ENCODE results near the gene PLSCR5. TPM values are rescaled to one million over a fixed set of nuclear protein-coding genes. Genes with fewer than 3 reads are reported as not detected.

PLSCR5 gene
- polyA plus RNA-seq, 1 experiment, result not detected

GRCh38 chr3:146611096-146611495 is 6.0 kb upstream of the PLSCR5 start:
- no peak overlapping the region for H3K4me3 ChIP-seq (ENCODE audit: low read depth, low read length)
- DNase-seq (ENCODE audit: low read depth), result no peak
- CTCF ChIA-PET, result no interaction called here
- no peak for TF ChIP-seq CTCF (IDR thresholded peaks at IDR 0.05; ENCODE audit: insufficient read depth, low read depth, low read length)
- H3K27me3 ChIP-seq (ENCODE audit: control insufficient read depth, insufficient read depth, low read length), result no peaks in the 10 kb centered on the region
- POLR2A ChIA-PET, result no interaction called here
- no peaks in the 10 kb centered on the region for H3K36me3 ChIP-seq (ENCODE audit: control insufficient read depth, insufficient read depth, low read length)

DNA sequence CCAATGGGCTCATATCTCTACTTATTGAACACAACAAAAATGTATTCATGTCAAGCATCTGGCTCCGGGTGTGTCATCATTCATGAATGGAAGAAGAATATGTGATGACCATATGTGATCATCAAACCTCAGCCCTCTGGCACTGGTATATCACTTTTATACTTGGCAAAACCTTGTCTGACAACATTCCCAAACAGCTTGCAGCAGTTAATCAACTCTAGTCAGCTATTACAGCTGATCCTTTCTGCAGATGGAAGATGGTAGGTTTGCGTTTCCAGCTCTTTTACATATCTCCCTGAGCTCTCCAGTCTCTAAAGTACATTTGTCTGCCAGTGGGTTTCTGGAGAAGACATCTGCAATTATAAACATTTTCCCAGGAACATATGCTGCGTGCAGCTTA is 6.6 kb downstream of the PLSCR5 start:
- Histone ChIP-seq H3K4me3 (ENCODE audit: low read depth, low read length) (no peak overlapping the region), H3K36me3 (ENCODE audit: control insufficient read depth, insufficient read depth, low read length) (no peaks in the 10 kb centered on the region), H3K27me3 (ENCODE audit: control insufficient read depth, insufficient read depth, low read length) (no peaks in the 10 kb centered on the region)
- TF ChIP-seq CTCF (IDR thresholded peaks at IDR 0.05; ENCODE audit: insufficient read depth, low read depth, low read length), result no peak
- CTCF ChIA-PET, result no interaction called here
- DNase-seq (ENCODE audit: low read depth), result no peak
- POLR2A ChIA-PET, result no interaction called here

GRCh38 chr3:146594843-146595482 is 10.2 kb downstream of the PLSCR5 start:
- Histone ChIP-seq H3K4me3 (ENCODE audit: low read depth, low read length) (no peak overlapping the region), H3K36me3 (ENCODE audit: control insufficient read depth, insufficient read depth, low read length) (no peaks in the 10 kb centered on the region), H3K27me3 (ENCODE audit: control insufficient read depth, insufficient read depth, low read length) (no peaks in the 10 kb centered on the region)
- POLR2A ChIA-PET, result no interaction called here
- TF ChIP-seq CTCF (IDR thresholded peaks at IDR 0.05; ENCODE audit: insufficient read depth, low read depth, low read length), result peak; percentile 35
- CTCF ChIA-PET, result interaction anchor here (0.7 to 1.7 kb wide), 7 partner anchors 11 to 1649 kb away, joined by 3 to 8 read pairs (median 3); no protein-coding TSS in a partner anchor
- DNase-seq (ENCODE audit: low read depth), result no peak

GRCh38 chr3:146593776-146594175 is 11.4 kb downstream of the PLSCR5 start:
- no peak for TF ChIP-seq CTCF (IDR thresholded peaks at IDR 0.05; ENCODE audit: insufficient read depth, low read depth, low read length)
- H3K27me3 ChIP-seq (ENCODE audit: control insufficient read depth, insufficient read depth, low read length), result no peaks in the 10 kb centered on the region
- no peak overlapping the region for H3K4me3 ChIP-seq (ENCODE audit: low read depth, low read length)
- H3K36me3 ChIP-seq (ENCODE audit: control insufficient read depth, insufficient read depth, low read length), result no peaks in the 10 kb centered on the region
- CTCF ChIA-PET, result interaction anchor here (1.0 to 1.7 kb wide), 6 partner anchors 12 to 391 kb away, joined by 3 to 8 read pairs (median 4); no protein-coding TSS in a partner anchor
- DNase-seq (ENCODE audit: low read depth), result no peak
- POLR2A ChIA-PET, result no interaction called here

GRCh38 chr3:146590521-146590920 is 14.6 kb downstream of the PLSCR5 start:
- H3K27me3 ChIP-seq (ENCODE audit: control insufficient read depth, insufficient read depth, low read length), result no peaks in the 10 kb centered on the region
- no peaks in the 10 kb centered on the region for H3K36me3 ChIP-seq (ENCODE audit: control insufficient read depth, insufficient read depth, low read length)
- POLR2A ChIA-PET, result interaction anchor here (0.7 kb wide), 1 partner anchor 18 kb away, joined by 11 read pairs; no protein-coding TSS in a partner anchor
- TF ChIP-seq CTCF (IDR thresholded peaks at IDR 0.05; ENCODE audit: insufficient read depth, low read depth, low read length), result no peak
- DNase-seq (ENCODE audit: low read depth), result no peak
- CTCF ChIA-PET, result interaction anchor here (0.5 to 3.0 kb wide), 6 partner anchors 8 to 1350 kb away, joined by 3 to 11 read pairs (median 4); no protein-coding TSS in a partner anchor
- H3K4me3 ChIP-seq (ENCODE audit: low read depth, low read length), result no peak overlapping the region

Measured in BJ (cell line).